HepG2 (cell line): Measurements from ENCODE around the gene NDUFS4. TPM values are rescaled to one million over a fixed set of nuclear protein-coding genes. Genes with fewer than 3 reads are reported as not detected.

Source experiments
- ATAC-seq: fragments of 200-7000 bp; cut with Tn5 transposase; 3 replicates; pipeline ENCODE4 v1.9.1; 2020; ENCODE audit warnings: mild to moderate bottlenecking, moderate library complexity
- BruUV-seq: library from RNA; stranded (reverse); fragments of 400-500 nt; replicated peaks from 2 replicates; lab custom pipeline; 2021; lab: Mats Ljungman, UMichigan
- CTCF ChIA-PET: fragments of 300-600 bp; formaldehyde crosslinking; extraction: SDS; loops from one replicate; lab custom pipeline; 2021; ENCODE audit warnings: low total read pairs, inconsistent platforms, low intra/inter-chr PET ratio; lab: Yijun Ruan, JAX
- POLR2A ChIA-PET: fragments of 350-600 bp; sonication (Branson Sonifier 250); formaldehyde crosslinking; loops from one replicate; lab custom pipeline; 2020; ENCODE audit warnings: antibody characterized with exemption, inconsistent platforms; lab: Yijun Ruan, JAX
- DNase-seq: peaks from one replicate; pipeline ENCODE4 v3.0.0-alpha.2; 2015; ENCODE audit warnings: low spot score
- FAIRE-seq: peaks from 3 replicates; lab custom pipeline; 2011; peaks lifted over from hg19 to GRCh38; lab: Jason Lieb, UNC
- H2AFZ ChIP-seq: one replicate; pipeline ENCODE4 v1.6.1; 2011; ENCODE audit warnings: low read length, inconsistent platforms
- H3K27ac ChIP-seq: fragments of 300-600 bp; 3 replicates; pipeline ENCODE4 v1.8.0; 2011; ENCODE audit warnings: mixed run types, mild to moderate bottlenecking, mixed read lengths, low read length, inconsistent platforms; ENCODE audit not compliant: insufficient read depth; ENCODE audit errors: extremely low read length
- H3K27me3 ChIP-seq, 2 experiments: fragments of 200-600 bp in 1 of 2; 2 replicates in 1 of 2; 3 replicates in 1 of 2; pipeline versions ENCODE4 v1.6.0 to v1.8.0; 2011; ENCODE audit warnings: low read length in 2 of 2, mild to moderate bottlenecking in 2 of 2, moderate library complexity in 2 of 2, inconsistent platforms in 1 of 2; ENCODE audit not compliant: insufficient read depth in 2 of 2, control insufficient read depth in 1 of 2
- H3K36me3 ChIP-seq, 2 experiments: fragments of 200-600 bp in 1 of 2; replicated peaks in 1 of 2; 2 replicates in 1 of 2; 3 replicates in 1 of 2; pipeline versions ENCODE4 v1.5.1 to v1.8.0; 2011; ENCODE audit warnings: low read length in 2 of 2, inconsistent platforms in 1 of 2; ENCODE audit not compliant: insufficient read depth in 2 of 2, control insufficient read depth in 1 of 2
- H3K4me1 ChIP-seq: 2 replicates; pipeline ENCODE4 v1.5.1; 2012; ENCODE audit warnings: low read length, inconsistent platforms; ENCODE audit not compliant: insufficient read depth
- H3K4me2 ChIP-seq: 2 replicates; pipeline ENCODE4 v1.6.0; 2011; ENCODE audit warnings: low read depth, low read length, inconsistent platforms
- H3K4me3 ChIP-seq, 3 experiments: fragments of 200-600 bp in 1 of 3; sonication (generic), shearing (Covaris generic) in 1 of 3; replicated peaks in 1 of 3; 2 replicates each; pipeline ENCODE4 v1.5.1; 2011 to 2016; ENCODE audit warnings: low read length in 3 of 3, inconsistent platforms in 2 of 3, low read depth in 2 of 3, mild to moderate bottlenecking in 2 of 3, control low read depth in 1 of 3, mixed read lengths in 1 of 3; ENCODE audit not compliant: insufficient read depth in 1 of 3
- H3K79me2 ChIP-seq: one replicate; pipeline ENCODE4 v1.6.1; 2011; ENCODE audit warnings: low read length, inconsistent platforms; ENCODE audit not compliant: insufficient read depth
- H3K9ac ChIP-seq: 2 replicates; pipeline ENCODE4 v1.6.0; 2011; ENCODE audit warnings: mild to moderate bottlenecking, low read depth, low read length, inconsistent platforms; ENCODE audit not compliant: insufficient read depth
- H3K9me3 ChIP-seq: 2 replicates; pipeline ENCODE4 v1.5.1; 2012; ENCODE audit warnings: mild to moderate bottlenecking, low read length
- H4K20me1 ChIP-seq: 2 replicates; pipeline ENCODE4 v1.6.0; 2011; ENCODE audit warnings: inconsistent platforms, mild to moderate bottlenecking, low read length, moderate library complexity; ENCODE audit not compliant: insufficient read depth
- ARID2 ChIP-seq: sonication (generic); formaldehyde crosslinking; IDR thresholded peaks from 2 replicates; pipeline ENCODE4 v1.8.1; 2022; ENCODE audit warnings: mild to moderate bottlenecking, missing genetic modification reagents, borderline replicate concordance
- EED ChIP-seq: sonication (generic); formaldehyde crosslinking; IDR thresholded peaks from 2 replicates; pipeline ENCODE4 v1.5.0; 2020; ENCODE audit warnings: mild to moderate bottlenecking, missing genetic modification reagents
- HOXA3 ChIP-seq: sonication (generic); formaldehyde crosslinking; IDR thresholded peaks from 2 replicates; pipeline ENCODE4 v1.5.0; 2020; ENCODE audit warnings: missing genetic modification reagents
- IKZF4 ChIP-seq: sonication (generic); formaldehyde crosslinking; IDR thresholded peaks from 2 replicates; pipeline ENCODE4 v1.5.1; 2020; ENCODE audit warnings: borderline replicate concordance, mild to moderate bottlenecking, low read depth, missing genetic modification reagents; ENCODE audit errors: not compliant biosample characterization
- KLF11 ChIP-seq: IDR thresholded peaks from 2 replicates; pipeline ENCODE4 v1.6.1; 2016; ENCODE audit warnings: missing compliant biosample characterization
- PAX8 ChIP-seq: sonication (generic); formaldehyde crosslinking; IDR thresholded peaks from 2 replicates; pipeline ENCODE4 v1.8.0; 2022; ENCODE audit warnings: mild to moderate bottlenecking, missing genetic modification reagents, borderline replicate concordance
- PBX2 ChIP-seq: IDR thresholded peaks from 2 replicates; pipeline ENCODE4 v1.6.1; 2016; ENCODE audit warnings: control low read depth
- POLR2G ChIP-seq: fragments of 200-400 bp; formaldehyde crosslinking; IDR thresholded peaks from 2 replicates; pipeline ENCODE4 v1.6.1; 2018; ENCODE audit warnings: mild to moderate bottlenecking, low read depth, low read length, moderate library complexity
- SMAD9 ChIP-seq: sonication (generic); formaldehyde crosslinking; IDR thresholded peaks from 2 replicates; pipeline ENCODE4 v1.5.1; 2020; ENCODE audit warnings: mild to moderate bottlenecking, missing genetic modification reagents
- SP140L ChIP-seq: sonication (generic); formaldehyde crosslinking; IDR thresholded peaks from 2 replicates; pipeline ENCODE4 v1.4.0; 2020; ENCODE audit warnings: missing genetic modification reagents, borderline replicate concordance
- TMF1 ChIP-seq: sonication (generic); formaldehyde crosslinking; IDR thresholded peaks from 2 replicates; pipeline ENCODE4 v1.8.1; 2022; ENCODE audit warnings: low read depth, missing genetic modification reagents
- ZBTB37 ChIP-seq: sonication (generic); formaldehyde crosslinking; IDR thresholded peaks from 2 replicates; pipeline ENCODE4 v1.4.0; 2020; ENCODE audit warnings: mild to moderate bottlenecking, missing genetic modification reagents
- ZNF253 ChIP-seq: sonication (generic); formaldehyde crosslinking; IDR thresholded peaks from 2 replicates; pipeline ENCODE4 v1.8.0; 2022; ENCODE audit warnings: mild to moderate bottlenecking, missing genetic modification reagents, borderline replicate concordance
- ZNF318 ChIP-seq: sonication (generic); formaldehyde crosslinking; IDR thresholded peaks from 2 replicates; pipeline ENCODE4 v1.4.0; 2020; ENCODE audit warnings: mild to moderate bottlenecking, missing genetic modification reagents
- ZNF510 ChIP-seq: sonication (generic); formaldehyde crosslinking; IDR thresholded peaks from 2 replicates; pipeline ENCODE4 v1.4.0; 2020; ENCODE audit warnings: low read depth, mild to moderate bottlenecking, missing genetic modification reagents
- ZSCAN12 ChIP-seq: sonication (generic); formaldehyde crosslinking; IDR thresholded peaks from 2 replicates; pipeline ENCODE4 v1.9.0; 2021; ENCODE audit warnings: mild to moderate bottlenecking, missing genetic modification reagents
- in situ Hi-C: cut with HindIII; loops from 2 replicates; pipeline ENCODE4 v1.10.0; 2017; ENCODE audit warnings: low pct_unique_long_range_greater_than_20kb; ENCODE audit not compliant: extremely low pct_ligation_motif_present
- intact Hi-C: fragments of 100-400 bp; cut with micrococcal nuclease; formaldehyde crosslinking; loops from one replicate; pipeline ENCODE4 v1.10.0; 2022; ENCODE audit not compliant: unreplicated experiment
- polyA plus RNA-seq, 8 experiments: library from polyadenylated mRNA; depleted of rRNA in 3 of 8; stranded (reverse) in 7 of 8; unstranded in 1 of 8; fragments of >200 nt; fragmentation: Illumina TruSeq in 4 of 8; extraction: Trizol in 4 of 8; gene quantifications; 2 replicates each; pipeline versions ENCODE4 v1.2.1 to v1.2.3, GENCODE V29; 2011 to 2016; ENCODE audit warnings: low read depth in 4 of 8, missing spikeins in 1 of 8, mixed read lengths in 1 of 8; ENCODE audit not compliant: insufficient read depth in 1 of 8
- total RNA-seq, 5 experiments: library from RNA; depleted of rRNA; stranded (reverse); fragments of >200 nt; fragmentation: Illumina TruSeq; extraction: Trizol; gene quantifications; 2 replicates each; pipeline ENCODE4 v1.2.3, GENCODE V29; 2016; ENCODE audit warnings: low read depth in 1 of 5

NDUFS4 gene
- total and polyA plus RNA-seq, 2 of the 13 experiments (the other 11 are each of a cell fraction or from before 2014, with no cell fraction given) = 121 to 126 TPM

- in situ Hi-C loops (no loop called here), intact Hi-C loops (no loop called here)
- DNase-seq = no peak
- no TSS peak for BruUV-seq
- Histone ChIP-seq H3K4me2 (no peak overlapping the region), H3K36me3 (no peaks in the 10 kb centered on the region), H2AFZ (no peak overlapping the region), H3K27ac (no peak overlapping the region), H4K20me1 (no peaks in the 10 kb centered on the region), H3K27me3 (no peaks in the 10 kb centered on the region; a peak in 1 of 5 replicates), H3K79me2 (peaks cover 33% of the 10 kb centered on the region), H3K4me3 (no peak overlapping the region), H3K4me1 (peaks cover 26% of the 10 kb centered on the region), H3K9ac (no peak overlapping the region), H3K9me3 (0 out of 2 replicates have a peak, but pooled peaks cover 6% of the 10 kb centered on the region)
- ChIA-PET CTCF (no interaction called here), POLR2A (no interaction called here)
- FAIRE-seq = no peak
- ATAC-seq = no peak
- no peak for TF ChIP-seq ZNF318
- TF ChIP-seq ARID2 (CRISPR knock-in tag) = no peak
- no peak for TF ChIP-seq ZNF510 (CRISPR knock-in tag)
- no peak for TF ChIP-seq TMF1 (CRISPR knock-in tag)
- no peak for TF ChIP-seq IKZF4 (CRISPR knock-in tag)
- TF ChIP-seq ZSCAN12 = no peak
- TF ChIP-seq SP140L (CRISPR knock-in tag) = no peak
- TF ChIP-seq EED (CRISPR knock-in tag) = no peak
- no peak for TF ChIP-seq HOXA3 (CRISPR knock-in tag)
- no peak for TF ChIP-seq PBX2 (CRISPR knock-in tag)
- TF ChIP-seq KLF11 (CRISPR knock-in tag) = no peak
- TF ChIP-seq SMAD9 (CRISPR knock-in tag) = no peak
- TF ChIP-seq ZNF253 = no peak
- TF ChIP-seq POLR2G = no peak
- no peak for TF ChIP-seq PAX8 (CRISPR knock-in tag)
- TF ChIP-seq ZBTB37 (CRISPR knock-in tag) = no peak
These were observed 1.5 kb upstream of the NDUFS4 start for GRCh38 chr5:53558966-53559365.
